ENCODE measurements around the gene SH2D4B.

Gene SH2D4B

DNA sequence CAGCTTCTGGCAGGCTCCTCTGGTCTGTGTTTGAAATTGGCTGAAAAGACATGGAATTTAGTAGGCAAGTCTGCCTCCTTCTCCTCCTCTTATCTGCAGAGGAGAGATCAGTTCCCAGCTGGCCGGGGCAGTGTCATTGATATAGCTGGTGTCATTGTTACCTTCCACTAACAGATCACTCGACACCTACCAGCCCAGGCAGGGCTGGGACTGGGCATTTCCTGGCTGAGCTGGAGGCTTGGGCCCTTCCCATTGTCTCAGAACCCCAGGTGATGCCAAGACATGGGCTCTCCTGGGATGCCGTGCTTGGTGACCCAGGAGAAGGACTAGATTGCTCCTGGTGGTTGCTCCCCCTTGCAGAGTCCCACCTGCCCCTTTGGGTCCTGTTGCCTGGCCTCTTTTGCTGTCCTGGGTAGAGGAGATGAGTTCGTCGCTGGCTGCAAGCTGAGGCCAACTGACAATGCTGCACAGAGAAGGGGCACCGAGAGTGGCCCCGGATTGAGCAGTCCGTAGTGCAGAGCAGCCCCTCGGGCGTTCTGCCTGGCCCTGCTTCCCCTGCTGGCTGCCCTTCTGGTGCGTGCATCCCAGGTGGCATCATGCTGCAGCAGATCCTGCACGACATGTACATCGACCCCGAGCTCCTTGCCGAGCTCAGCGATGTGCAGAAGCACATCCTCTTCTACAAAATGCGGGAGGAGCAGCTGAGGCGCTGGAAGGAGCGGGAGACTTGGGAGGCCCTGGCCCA is at the start of gene SH2D4B:
Gene SH2D4B, plus strand, starts transcription at position 167 of the 745 bp plus-strand sequence. Its CDS starts 430 bp downstream, at position 597.
- in situ Hi-C loops (cut with MboI; ENCODE audit: low sequenced_read_pairs) = no loop called here

- in situ Hi-C loops (cut with MboI; ENCODE audit: low sequenced_read_pairs) = no loop called here
Observed at GRCh38 chr10:80488539-80489066, 49.1 kb upstream of the SH2D4B start.

- in situ Hi-C loops (cut with MboI; ENCODE audit: low sequenced_read_pairs) = loop anchor here (5.0 kb wide), 1 partner anchor 32 kb away; no protein-coding TSS in a partner anchor
Observed at GRCh38 chr10:80489371-80490112, 48.2 kb upstream of the SH2D4B start.

GRCh38 chr10:80491251-80492102 is 46.2 kb upstream of the SH2D4B start:
- in situ Hi-C loops (cut with MboI; ENCODE audit: low sequenced_read_pairs) = loop anchor here (5.0 kb wide), 1 partner anchor 34 kb away; no protein-coding TSS in a partner anchor

- in situ Hi-C loops (cut with MboI; ENCODE audit: low sequenced_read_pairs) = loop anchor here (5.0 kb wide), 1 partner anchor 36 kb away; no protein-coding TSS in a partner anchor
Observed at GRCh38 chr10:80492848-80493521, 44.7 kb upstream of the SH2D4B start.

DNA sequence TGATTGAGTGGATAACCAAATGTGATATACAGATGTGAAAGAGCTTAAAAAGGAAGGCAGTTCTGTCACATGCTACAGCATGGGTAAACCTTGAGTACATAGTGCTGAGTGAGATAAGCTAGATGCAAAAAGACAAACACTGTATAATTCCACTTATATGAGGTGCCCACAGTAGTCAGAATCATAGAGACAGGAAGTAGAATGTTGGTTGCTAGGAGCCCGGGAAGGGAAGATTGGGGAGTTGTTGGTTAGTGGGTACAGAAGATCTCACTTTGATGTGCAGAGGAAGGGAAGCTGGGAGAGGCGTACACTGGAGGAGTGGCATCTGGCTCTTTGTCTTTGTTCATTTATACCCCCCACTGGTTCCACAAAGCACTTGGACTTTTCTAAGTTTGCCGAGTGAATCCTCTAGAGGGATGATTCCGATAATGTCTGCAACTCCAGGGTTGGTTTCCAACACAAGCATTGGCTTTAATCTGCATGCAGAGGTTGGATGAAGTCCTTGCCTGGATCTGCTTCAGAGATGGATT is 44.1 kb upstream of the SH2D4B start:
- in situ Hi-C loops (cut with MboI; ENCODE audit: low sequenced_read_pairs) = loop anchor here (5.0 kb wide), 1 partner anchor 36 kb away; no protein-coding TSS in a partner anchor

DNA sequence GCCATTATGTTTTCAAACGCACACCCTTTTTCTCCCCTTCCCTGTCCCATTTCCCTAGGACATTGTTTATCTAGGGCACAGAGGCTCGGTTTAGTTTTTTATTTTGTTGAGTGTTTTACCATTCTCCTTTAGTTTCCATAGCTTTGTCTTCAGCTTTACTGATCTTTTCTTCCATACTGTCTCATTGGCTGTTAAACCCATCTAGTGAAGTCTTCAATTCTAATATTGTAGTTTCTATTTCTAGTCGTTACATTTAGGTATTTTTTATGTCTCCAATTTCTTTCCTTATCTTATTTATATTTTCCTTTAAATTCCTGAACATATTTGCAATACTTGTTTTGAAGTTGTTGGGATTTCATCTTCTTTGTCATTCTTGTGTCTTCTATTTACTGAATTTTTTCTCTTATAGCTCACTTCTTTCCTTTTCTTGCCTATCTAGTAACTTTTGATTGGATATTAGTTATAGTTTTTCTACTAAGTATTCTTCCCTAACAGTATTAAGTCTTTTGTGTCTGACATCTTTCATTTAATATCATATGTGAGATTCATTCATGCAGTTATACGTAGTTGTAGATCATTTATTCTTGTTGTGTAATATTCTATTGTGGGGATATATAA is 41.0 kb upstream of the SH2D4B start:
- in situ Hi-C loops (cut with MboI; ENCODE audit: low sequenced_read_pairs) = no loop called here

DNA sequence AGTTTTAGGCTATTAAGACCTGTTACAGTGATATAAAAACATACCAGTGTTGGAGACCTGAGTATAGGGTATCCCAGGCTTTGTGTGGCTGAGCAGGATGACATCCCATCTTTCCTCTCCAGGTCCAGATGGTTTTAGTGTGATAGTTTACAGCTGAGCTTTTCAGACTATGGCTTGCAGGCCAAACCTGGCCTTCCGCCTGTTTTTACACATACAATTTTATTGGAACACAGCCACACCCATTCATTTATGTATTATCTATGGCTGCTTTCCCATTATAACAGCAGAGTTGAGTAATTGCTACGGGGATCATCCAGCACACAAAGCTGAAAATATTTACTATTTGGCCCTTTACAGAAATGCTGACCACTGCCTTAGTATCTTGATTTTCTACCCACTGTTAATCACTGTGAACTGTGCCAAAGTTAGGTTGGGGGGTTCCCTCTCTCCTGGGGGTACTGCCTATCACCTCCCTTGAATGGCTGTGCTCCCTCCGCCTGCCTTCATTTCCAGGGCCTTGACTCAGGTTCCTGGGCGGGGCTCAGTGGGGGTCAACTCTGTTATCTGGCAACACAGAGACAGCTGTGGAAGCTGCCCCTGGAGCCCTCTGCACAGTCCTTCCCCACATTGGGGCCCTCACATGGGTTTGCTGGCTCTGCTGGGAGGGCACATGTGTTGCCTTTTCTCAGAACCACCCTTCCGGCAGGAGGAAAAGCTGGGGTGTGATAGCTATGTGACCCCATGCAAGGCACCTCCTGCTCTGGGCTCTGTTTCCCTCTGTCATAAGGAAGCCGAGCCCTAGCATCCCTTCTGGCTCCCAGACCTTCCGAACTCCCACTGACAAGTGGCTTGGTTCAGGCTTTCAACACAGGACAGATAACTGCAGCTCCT is 40.3 kb upstream of the SH2D4B start:
- in situ Hi-C loops (cut with MboI; ENCODE audit: low sequenced_read_pairs) = no loop called here

DNA sequence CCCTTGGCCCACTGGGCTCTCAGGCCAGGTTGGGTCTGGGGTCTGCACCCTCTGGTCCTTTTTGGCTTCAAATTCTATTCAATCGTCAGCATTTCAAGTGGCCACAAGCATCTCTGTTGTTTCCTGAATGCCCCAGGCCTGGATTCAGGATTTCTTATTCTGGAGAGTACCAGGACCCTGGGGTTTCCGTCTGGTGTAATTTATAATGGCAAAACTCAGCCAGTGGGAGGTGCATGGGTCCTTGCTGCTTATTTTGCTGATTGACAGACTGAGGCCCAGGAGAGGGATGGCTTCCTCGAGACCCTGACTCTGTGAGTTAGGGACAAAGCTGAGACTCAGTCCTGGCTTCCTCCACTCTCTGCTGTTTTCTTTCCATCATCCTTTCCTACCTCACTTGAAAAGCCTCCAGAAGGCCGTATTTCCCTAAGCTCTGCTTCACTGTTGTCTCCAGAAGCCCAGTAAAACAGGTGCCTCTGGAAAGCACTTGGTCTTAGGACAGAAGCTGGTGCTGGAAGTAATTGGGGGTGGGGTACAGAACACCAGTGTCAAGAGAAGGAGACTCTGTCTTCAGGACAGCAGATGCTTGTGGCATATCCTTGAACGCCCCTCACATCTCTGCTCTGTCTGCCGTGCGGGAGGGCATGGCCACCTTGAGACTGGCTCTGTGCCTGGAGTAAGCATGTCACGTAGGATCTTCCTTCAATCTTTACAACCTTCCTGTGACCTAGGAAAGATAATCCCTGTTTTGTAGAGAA is 39.4 kb upstream of the SH2D4B start:
- in situ Hi-C loops (cut with MboI; ENCODE audit: low sequenced_read_pairs) = no loop called here

DNA sequence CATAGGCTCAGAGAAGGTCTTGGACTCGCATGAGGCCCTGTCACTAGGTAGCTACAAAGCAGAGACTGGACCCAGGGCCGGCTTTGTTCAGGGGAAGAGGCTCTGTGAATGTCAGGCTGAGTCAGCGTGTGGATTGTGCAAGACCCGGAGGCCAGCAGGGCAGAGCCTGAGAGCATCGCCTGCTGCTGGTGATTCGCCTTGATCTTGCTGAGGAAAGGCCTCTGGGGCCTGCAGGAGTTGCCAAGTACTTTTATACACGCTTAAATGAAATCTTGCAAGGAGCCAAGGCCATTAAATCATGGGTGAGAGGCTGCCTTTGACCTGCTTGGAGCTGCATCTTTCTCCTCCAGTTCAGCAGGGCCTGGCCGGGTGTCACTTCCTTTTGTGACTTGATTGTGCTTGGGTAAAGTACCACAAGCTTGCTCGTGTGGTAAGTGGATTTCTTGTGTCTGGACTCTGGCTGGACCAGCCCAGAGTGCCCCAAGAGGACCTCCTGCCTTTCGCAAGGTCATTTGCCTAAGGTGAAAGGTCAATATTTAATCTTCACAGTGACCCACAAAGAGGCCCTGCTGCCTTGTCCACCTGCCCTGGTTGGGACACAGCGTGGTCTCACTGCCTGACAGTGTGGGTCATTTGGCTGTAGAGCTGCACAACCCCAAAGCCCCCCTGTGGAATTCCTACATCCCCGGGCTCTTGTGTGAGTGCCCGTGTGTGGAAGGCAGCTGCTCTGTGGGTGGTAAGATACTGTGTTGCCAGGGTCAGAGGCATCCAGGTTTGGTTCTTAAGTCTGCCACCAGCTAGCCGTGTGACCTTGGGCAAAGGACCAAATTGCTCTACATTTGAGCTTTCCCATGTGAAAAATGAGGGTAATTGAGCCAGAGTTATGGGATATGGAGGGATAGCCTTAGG is 38.6 kb upstream of the SH2D4B start:
- in situ Hi-C loops (cut with MboI; ENCODE audit: low sequenced_read_pairs) = no loop called here

DNA sequence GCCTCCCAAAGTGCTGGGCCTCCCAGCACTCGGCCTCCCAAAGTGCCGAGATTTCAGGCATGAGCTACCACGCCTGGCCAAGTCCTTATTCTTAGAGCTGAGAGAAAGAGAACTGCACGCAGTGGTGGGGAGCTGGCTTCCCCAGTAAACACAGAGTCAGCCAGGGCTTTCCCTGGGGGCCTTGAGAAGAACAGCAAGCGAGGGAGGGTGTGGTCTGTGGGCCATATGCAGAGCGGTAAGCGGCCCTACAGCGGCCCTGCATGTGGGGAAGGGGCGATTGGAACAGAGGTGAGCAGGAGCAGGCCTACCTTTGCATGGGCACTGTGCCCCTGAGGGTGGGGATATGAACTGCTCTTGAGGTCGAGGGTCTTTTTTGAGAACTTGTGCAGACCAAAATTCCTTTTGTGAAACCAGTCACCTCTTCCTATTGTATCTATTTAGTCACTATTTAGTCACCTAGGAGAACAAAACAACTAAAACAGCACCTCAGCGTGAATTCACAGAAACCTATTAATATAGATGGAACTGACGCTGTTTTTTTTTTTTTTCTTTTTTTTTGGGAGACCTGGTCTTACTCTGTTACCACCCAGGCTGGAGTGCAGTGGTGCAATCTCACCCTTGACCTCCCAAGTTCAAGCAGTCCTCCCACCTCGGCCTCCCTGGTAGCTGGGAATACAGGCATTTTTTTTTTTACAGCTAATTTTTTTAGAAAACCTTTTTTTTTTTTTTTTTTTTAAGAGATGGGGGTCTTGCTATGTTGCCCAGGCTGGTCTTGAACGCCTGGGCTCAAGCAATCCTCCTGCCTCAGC is 36.9 kb upstream of the SH2D4B start:
- in situ Hi-C loops (cut with MboI; ENCODE audit: low sequenced_read_pairs) = no loop called here

- in situ Hi-C loops (cut with MboI; ENCODE audit: low sequenced_read_pairs) = no loop called here
Observed at GRCh38 chr10:80501381-80501912, 36.3 kb upstream of the SH2D4B start.

DNA sequence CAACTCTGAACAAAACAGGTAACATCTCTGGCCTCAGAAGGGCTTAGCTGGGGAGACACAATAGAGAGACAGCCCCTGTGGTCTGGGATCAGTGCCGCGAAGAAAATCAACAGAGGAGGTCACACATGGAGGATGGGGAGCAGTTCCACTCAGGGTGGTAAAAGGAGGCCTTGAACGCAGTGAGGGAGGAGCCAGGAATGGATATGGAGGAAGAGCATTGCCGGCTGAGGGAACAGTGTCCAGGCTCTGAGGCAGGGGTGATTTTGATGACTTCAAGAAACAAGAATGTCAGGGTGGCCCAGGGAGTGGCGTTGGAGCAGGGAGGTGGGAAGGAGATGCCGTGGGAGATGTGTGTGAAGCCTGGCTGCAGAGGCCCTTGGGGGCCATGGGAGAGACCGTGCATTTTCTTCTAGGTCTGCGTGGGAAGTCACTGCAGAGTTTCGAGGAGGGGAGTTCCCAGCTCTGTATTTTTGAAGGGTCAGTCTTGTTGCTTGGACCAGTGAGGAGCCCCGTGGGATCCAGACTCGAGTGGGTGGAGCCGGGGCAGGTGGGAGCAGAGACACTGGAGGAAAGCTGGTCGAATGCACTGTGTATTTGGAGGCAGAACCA is 35.7 kb upstream of the SH2D4B start:
- in situ Hi-C loops (cut with MboI; ENCODE audit: low sequenced_read_pairs) = no loop called here

- in situ Hi-C loops (cut with MboI; ENCODE audit: low sequenced_read_pairs) = no loop called here
Observed at GRCh38 chr10:80502621-80503583, 34.8 kb upstream of the SH2D4B start.

All from HL-60/S4 treated with retinoic acid at 250 ng/mL for 4 days and 3 days (cell line).